Cardiac fibroblast (primary cell): ENCODE measurements around the gene MCOLN2.

Source experiments
- DNase-seq, 2 donors: peaks; one replicate each; pipeline versions ENCODE4 v3.0.0 to v3.0.0-alpha.2; 2010; ENCODE audit warnings: low read depth in 2 of 2
- H3K4me3 ChIP-seq, 2 donors: replicated peaks in 1 of 2; 1 replicate in 1 of 2; 2 replicates in 1 of 2; pipeline ENCODE4 v1.5.1; 2011; ENCODE audit warnings: low read depth in 2 of 2, low read length in 2 of 2, mild to moderate bottlenecking in 2 of 2, moderate library complexity in 1 of 2
- TF ChIP-seq, protein P1 (sequence below): IDR thresholded peaks from one replicate; pipeline ENCODE4 v1.5.1; 2011; ENCODE audit warnings: low read depth, mild to moderate bottlenecking, low read length, inconsistent platforms

The MCOLN2 gene

DNA sequence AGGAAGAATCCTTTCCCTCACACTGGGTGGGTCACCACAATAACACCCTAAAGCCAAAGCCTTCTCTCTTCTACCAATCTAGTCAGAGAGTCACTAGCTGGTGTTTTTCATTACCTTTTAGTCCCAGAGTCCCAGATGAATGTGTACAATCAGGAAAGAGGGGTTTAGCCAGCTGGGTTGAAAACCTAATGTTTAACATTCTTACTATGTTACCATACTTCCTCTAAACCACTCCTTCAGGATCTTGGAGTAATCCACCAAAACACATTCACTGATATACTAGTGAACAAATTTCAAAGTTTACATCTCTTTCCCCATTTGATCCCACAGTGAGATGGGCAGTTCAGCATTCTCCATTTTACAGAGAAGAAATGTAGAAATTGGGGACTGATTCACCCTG, 113.6 kb downstream of the MCOLN2 start:
- peak; percentile 54 to 55 for DNase-seq
- H3K4me3 ChIP-seq, result no peak overlapping the region
- TF ChIP-seq, protein P1, sequence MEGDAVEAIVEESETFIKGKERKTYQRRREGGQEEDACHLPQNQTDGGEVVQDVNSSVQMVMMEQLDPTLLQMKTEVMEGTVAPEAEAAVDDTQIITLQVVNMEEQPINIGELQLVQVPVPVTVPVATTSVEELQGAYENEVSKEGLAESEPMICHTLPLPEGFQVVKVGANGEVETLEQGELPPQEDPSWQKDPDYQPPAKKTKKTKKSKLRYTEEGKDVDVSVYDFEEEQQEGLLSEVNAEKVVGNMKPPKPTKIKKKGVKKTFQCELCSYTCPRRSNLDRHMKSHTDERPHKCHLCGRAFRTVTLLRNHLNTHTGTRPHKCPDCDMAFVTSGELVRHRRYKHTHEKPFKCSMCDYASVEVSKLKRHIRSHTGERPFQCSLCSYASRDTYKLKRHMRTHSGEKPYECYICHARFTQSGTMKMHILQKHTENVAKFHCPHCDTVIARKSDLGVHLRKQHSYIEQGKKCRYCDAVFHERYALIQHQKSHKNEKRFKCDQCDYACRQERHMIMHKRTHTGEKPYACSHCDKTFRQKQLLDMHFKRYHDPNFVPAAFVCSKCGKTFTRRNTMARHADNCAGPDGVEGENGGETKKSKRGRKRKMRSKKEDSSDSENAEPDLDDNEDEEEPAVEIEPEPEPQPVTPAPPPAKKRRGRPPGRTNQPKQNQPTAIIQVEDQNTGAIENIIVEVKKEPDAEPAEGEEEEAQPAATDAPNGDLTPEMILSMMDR, result no peak

DNA sequence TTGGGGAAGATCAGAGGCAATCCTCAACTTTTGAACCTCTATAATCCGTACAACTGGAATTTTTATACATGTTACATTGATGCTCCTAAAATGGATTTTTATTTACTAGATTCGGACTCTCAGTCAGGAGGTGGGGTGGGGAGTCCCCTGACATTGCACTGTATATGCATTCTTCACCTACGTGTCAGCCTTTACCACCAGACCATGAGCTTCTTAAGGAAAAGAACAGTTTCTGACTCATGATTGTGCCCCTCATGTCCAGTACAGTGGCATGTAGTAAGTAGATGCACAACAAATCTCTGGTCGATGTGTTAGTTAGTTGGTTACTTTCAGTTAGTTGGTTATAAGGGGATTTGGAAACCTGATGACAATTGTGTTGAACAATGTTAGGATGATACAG, 119.3 kb downstream of the MCOLN2 start:
- TF ChIP-seq, protein P1, result no peak
- H3K4me3 ChIP-seq, result no peak overlapping the region
- peak; percentile 33 to 51 for DNase-seq

DNA sequence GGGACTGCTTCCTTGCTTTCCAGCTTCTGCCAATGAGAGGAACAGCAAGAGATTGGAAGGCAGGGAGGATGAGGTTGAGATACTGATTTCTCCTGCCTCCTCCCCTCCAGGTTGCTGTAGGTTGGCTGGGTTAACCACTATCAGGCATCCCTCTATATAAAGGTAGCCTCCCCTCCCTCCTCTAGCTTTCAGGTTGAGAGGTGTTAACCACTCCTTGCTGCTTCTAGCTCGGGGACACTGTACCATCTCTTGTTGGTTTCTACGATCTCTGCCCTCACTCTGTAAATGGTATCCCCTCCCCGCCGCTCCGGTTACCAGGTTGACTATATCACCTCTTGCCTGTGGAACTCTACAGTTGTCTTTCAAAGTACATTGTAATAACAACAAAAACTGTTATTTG, 120.6 kb downstream of the MCOLN2 start:
- DNase-seq, result no peak
- TF ChIP-seq, protein P1, result no peak
- no peak overlapping the region for H3K4me3 ChIP-seq
